Activated CD8-positive, alpha-beta memory T cell treated with anti-CD3 and anti-CD28 coated beads, Interleukin-2, amount 50 U/mL, for 1 hour (primary cell): ENCODE measurements around the gene ZNF830.
"Not testable (repeated sequence)": the region's sequence is repeated elsewhere in the genome, so short reads cannot be mapped to it uniquely, and the experiment has no call there.

Experiments
- DNase-seq: peaks from one replicate; pipeline ENCODE4 v3.0.0-alpha.2; 2020; ENCODE audit errors: extremely low read depth

The ZNF830 gene

DNA sequence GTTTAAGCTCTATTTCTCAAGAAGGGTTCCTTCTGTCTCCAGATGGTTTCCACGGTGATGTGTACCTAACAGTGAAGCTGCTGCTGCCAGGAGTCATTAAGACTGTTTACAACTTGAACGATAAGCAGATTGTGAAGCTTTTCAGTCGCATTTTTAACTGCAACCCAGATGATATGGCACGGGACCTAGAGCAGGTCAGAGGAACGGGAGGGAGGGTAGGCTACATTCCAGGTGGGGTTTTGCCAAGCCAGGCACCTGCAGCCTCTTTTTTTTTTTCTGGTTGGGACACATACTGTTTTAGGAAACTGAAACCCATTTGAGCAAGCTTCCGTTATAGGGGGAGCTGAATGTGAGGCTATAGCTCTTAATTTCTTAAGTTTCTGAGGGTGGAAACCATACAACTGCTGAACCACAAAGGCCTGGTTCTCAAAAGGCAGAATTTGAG, 29.6 kb downstream of the ZNF830 start:
- no peak for DNase-seq

DNA sequence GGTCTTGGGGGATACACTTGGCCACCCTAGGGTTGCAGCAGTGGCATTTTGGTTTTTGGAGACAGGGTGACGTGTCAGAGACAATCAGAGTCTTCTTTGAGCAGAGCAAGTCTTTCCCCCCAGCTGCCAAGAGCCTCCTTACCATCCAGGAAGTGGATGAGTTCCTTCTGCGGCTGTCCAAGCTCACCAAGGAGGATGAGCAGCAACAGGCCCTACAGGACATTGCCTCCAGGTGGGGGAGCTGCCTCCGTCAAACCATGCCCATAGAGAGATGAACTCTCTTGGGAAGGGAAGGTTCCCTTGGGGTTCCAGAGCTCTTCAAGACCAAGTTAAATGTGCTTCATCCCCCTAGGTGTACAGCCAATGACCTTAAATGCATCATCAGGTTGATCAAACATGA, 30.3 kb downstream of the ZNF830 start:
- DNase-seq, result no peak

DNA sequence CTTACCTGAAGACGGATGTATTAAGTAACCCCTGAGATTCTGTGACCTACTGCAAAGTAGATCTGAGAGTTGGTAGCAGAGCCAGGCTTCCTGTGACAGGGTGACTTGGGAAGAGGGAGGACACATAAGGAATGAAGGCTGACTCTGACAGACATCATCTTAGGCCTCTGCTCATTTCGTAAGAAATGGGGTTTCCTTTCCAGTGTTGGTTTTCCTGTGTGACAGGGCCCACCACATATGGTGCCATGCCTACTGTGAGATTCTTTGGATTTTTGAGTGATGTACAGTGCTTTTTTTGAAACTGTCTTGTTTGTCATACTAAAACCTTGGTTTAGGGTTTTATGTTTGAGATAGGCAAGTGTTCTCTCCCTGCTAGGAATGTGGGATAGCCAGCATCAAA, 31.7 kb downstream of the ZNF830 start:
- DNase-seq, result no peak

DNA sequence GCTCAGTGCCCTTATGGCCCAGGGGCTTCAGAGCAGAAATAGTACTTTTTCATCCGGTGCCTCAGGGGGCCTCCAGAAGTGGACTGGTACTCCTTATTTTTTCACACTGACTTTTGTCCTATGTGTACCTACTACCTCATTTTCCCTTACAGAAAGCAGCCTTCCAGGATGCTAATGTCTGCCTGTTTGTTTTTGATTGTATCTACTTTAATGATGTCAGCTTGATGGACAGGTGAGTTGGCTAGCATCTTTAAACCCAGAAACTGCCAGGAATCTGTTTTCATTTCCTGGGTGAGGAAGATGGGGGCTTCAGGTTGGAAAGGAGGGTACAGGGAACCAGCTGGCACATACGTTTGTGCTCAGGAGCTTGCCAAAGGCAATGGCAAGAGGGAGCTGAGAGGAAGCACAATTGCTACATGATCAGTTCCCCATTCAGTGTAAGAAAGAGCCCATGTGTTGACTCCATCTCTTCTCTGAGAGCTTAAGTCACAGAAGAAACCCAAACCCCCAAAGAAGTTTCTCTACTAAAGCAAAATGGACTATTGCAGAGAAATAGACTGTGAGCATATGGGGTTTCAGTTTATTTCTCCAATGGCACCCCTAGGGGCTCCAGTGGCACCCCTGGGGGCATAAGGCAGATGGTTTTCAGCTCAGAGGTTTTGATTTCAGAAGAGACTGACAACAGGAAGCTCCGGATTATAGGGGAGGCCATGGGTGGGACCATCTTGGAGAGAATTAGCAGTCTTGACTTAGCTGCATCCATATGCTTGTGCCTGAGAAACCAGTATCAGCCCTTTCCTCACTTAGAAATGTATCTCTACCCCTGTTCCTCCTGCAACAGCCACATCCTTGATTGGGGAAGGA, 35.3 kb downstream of the ZNF830 start:
- DNase-seq, result no peak

DNA sequence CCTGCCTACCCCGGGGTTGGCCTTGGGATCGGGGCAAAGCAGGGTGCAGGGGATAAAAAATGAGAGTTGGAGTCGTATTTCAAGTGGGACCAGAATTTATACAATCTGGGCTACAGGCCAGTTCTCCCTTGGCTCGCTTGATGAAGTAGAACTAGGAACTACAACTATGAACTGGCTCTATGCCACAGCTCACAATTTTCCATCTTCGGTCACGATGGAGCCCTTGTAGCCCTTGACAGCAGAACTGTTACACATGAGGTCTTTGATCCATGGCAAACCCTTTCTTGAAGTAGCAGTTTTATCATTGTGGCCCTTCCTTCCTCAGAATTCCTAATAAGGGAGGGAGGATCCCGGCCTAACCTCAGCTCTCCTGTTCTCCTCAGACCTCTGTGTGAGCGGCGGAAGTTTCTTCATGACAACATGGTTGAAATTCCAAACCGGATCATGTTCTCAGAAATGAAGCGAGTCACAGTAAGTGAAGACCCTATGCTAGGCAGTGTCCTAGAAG, 36.1 kb downstream of the ZNF830 start:
- no peak for DNase-seq

DNA sequence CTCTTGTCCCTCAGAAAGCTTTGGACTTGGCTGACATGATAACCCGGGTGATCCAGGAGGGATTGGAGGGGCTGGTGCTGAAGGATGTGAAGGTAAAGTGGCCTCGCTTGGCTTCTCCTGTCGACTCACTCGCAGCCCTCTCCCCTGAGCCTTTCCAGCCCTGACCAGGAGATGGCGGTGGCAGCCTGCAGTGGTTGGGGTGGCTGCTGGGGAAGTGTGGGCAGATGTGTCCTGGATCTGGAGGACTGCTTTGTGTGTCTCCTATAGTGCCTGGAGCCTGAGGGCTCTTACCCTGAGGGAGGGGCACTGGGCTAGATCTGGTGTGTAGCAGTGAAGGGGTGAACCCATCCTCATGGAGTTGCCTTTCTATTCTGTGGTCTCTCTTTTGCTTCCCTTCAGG, 36.9 kb downstream of the ZNF830 start:
- peak; percentile 27 for DNase-seq

DNA sequence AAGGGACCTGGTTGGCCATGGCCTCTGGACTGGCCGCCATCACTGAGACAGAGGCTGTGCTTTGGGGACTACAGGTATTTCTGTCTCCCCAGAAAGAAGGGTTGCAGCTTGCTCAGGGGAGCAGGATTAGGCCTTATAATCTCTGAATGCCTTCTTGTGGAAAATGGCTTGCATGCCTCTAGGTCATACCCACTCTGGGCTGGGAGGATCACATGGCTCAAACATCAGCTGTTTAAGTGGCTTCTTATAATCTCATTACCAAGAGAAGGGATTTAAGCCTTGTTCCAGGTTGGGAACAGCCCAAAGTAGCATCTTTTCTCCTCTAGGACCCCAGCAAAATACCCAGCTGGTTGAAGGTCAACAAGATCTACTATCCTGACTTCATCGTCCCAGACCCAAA, 38.1 kb downstream of the ZNF830 start:
- DNase-seq, result no peak

DNA sequence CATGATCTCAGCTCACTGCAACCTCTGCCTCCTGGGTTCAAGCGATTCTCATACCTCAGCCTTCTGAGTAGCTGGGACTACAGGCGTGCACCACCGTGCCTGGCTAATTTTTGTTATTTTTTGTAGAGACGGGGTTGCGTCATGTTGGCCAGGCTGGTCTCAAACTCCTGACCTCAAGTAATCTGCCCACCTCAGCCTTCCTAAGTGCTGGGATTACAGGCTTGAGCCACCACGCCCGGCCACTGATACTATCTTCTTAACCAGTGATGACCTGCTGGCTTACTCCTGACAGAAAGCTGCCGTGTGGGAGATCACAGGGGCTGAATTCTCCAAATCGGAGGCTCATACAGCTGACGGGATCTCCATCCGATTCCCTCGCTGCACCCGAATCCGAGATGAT, 39.6 kb downstream of the ZNF830 start:
- not testable (repeated sequence) for DNase-seq

DNA sequence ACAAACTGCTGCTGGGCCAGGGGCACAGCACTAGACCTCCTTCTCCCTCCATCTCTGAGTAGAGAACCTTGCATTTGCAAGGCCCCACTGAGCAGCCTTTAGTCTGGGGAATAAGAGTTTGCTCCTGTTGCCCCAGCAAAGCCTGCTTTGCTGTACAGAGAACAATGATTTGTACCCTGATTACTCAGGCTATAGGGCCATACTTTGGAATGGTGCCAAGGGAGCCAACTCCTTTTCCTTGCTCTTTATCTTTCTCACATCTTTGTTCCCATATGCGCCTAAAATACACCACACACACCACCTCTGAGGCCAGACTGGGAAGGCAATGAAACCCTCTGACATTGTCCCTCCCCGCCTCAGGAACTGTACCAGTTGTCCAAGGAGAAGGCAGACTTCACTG, 40.2 kb downstream of the ZNF830 start:
- DNase-seq, result no peak

DNA sequence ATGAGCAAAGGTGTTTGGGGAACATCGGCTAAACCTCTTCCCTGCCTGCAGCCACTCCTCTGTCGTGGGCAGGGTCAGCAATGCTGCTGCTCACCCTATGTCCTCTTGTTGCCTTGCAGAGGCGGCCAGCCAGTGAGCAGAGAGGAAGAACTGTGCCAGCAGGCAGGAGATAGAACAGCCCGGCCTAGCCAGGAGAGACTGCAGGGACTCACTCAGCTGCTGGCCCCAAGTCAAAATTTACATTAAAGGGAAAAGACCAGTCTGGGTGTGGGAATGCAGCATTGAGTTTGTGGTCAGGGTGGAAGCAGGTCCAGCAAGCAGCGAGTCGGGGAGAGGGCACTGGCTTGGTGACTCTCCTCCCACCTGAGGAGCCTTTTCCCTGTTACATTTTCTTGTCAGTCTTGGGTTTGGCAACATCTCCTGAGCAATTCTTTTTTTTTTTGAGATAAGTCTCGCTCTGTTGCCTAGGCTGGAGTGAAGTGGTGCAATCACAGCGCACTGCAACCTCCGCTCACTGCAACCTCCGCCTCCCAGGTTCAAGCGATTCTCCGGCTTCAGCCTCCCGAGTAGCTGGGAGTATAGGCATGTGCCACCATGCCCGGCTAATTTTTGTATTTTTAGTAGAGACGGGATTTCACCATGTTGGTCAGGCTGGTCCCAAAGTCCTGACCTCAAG, 41.7 kb downstream of the ZNF830 start:
- DNase-seq, result no peak

DNA sequence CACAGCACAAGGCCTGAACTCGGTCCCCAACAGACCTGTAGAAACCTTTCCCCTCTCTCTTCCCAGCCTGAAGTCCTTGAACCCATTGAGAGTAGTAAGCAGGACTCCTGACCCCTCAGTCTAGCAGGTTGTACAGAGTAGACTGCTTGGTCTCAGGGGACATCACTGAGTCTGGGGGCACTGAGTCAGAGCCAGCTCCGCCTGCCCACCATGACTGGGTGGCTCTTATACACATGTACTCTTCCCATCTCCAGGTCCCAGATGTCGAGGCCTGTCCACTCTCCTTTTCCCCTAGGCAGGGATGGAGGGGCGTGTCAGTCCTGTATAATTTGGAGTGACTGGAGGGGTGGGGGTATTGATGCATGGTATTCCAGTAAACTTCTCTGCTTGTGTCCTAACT, 42.4 kb downstream of the ZNF830 start:
- no peak for DNase-seq

DNA sequence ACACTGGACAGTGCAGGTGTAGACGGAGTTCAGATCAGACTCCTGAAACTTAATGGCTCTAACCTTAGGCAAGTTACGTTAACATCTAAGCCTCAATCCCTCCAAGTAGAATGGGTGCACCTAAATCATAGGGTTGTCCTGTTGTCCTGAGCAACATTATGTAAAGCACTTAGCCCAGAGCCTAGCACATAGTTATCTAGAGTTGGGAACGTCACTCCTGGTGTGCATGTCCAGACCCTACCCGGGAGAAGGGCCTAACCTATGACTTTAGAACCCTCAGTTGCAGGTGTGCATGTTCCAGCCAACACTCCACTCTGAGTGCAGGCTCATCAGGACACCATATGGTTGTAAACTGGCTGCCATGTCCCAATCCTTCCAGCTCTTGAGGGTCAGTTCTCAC, 45.0 kb downstream of the ZNF830 start:
- DNase-seq, result no peak

DNA sequence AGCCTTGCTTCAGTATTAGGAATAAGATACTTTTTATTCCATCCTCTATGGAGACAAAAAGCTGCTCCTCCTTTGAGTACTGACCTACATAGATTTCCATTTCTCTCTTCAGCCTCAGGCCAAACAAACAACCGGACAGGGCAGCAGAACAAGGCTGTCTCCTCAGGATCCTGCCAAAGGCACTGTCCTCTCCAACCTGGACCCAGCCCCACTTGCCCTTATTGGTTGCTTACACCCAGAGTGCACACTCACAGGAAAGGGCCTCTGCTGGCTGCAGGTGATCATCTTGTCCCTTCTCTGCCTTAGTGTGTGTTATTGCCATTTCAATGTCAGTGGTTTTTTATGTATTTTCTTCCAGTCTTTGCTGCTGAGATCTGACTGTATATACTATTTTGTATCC, 45.6 kb downstream of the ZNF830 start:
- DNase-seq, result no peak

DNA sequence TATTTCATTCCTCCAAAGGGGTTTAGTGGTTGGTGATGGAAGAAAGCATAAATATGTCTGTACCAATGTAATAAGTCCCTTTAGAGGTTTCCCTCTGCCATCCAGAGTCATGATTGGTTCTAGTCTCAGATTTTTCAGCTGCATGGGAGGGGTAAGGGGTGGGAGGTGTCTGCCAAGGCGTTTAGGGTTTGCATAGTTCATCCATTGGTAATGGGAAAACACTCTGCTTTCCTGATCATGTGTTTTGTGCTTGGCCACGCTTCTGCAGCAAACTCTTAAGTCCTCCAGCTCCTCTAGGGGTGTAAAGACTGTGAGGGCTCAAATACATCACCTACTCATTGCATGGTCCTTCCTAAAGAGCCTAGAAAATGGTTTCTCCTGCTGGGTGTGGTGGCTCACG, 48.8 kb downstream of the ZNF830 start:
- no peak for DNase-seq

DNA sequence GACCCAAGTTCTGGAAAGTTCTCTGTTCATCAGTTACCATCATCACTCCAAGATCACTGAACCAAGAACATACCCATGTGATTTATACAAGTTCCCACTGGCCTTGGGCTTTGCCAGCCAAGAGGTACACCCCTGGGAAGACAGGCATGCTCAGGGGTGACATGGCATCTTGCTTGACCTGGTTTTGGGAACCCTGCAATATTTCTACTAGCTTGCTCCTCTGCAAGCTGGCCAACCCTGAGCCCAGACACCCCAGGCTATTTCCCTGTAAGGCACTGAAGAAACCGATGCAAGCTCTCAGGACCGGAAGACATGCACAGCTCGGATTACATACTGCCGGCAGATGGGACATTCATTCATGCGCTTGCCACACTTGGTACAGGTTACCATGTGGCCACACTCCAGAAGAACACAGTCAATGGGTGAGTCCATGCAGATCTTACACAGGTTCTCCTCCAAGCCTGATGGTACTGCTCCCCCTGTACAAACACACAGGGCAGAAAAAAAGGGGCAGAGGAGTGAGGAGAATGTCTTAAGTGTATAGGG, 50.4 kb downstream of the ZNF830 start:
- no peak for DNase-seq
